CD4-positive, alpha-beta T cell treated with Interleukin-6 at 100 ng/mL for 8 hours (primary cell): Measurements from ENCODE around the gene TBC1D32.
A peak's percentile ranks its signal among the peaks of the same experiment; 100 is the strongest.
"Not testable (repeated sequence)": the region's sequence is repeated elsewhere in the genome, so short reads cannot be mapped to it uniquely, and the experiment has no call there.

Source experiments
- DNase-seq: peaks from one replicate; pipeline ENCODE4 v3.0.0-alpha.2; 2020; ENCODE audit warnings: mixed read lengths, low spot score

TBC1D32 gene

GRCh38 chr6:121333196-121333595 lies 1.1 kb downstream of the TBC1D32 start:
- DNase-seq = no peak

- no peak for DNase-seq
Observed at GRCh38 chr6:121330516-121330915, 3.8 kb downstream of the TBC1D32 start.

GRCh38 chr6:121321282-121321681 lies 13.0 kb downstream of the TBC1D32 start:
- no peak for DNase-seq

GRCh38 chr6:121319603-121320002 lies 14.7 kb downstream of the TBC1D32 start:
- DNase-seq = no peak

GRCh38 chr6:121319112-121319553 lies 15.1 kb downstream of the TBC1D32 start:
- no peak for DNase-seq

- no peak for DNase-seq
Observed at GRCh38 chr6:121314381-121315112, 19.7 kb downstream of the TBC1D32 start.

GRCh38 chr6:121311814-121312213 lies 22.5 kb downstream of the TBC1D32 start:
- DNase-seq = not testable (repeated sequence)

- DNase-seq = no peak
Observed at GRCh38 chr6:121310495-121310894, 23.8 kb downstream of the TBC1D32 start.

GRCh38 chr6:121309768-121310469 lies 24.4 kb downstream of the TBC1D32 start:
- DNase-seq = no peak

- peak; percentile 2 for DNase-seq
Observed at GRCh38 chr6:121305957-121306607, 28.2 kb downstream of the TBC1D32 start.

- no peak for DNase-seq
Observed at GRCh38 chr6:121302882-121303281, 31.4 kb downstream of the TBC1D32 start.

GRCh38 chr6:121301156-121301555 lies 33.1 kb downstream of the TBC1D32 start:
- not testable (repeated sequence) for DNase-seq

- no peak for DNase-seq
Observed at GRCh38 chr6:121297694-121298093, 36.6 kb downstream of the TBC1D32 start.

- DNase-seq = no peak
Observed at GRCh38 chr6:121285041-121285440, 49.2 kb downstream of the TBC1D32 start.

- no peak for DNase-seq
Observed at GRCh38 chr6:121274666-121275295, 59.5 kb downstream of the TBC1D32 start.

- no peak for DNase-seq
Observed at GRCh38 chr6:121263742-121264141, 70.5 kb downstream of the TBC1D32 start.

GRCh38 chr6:121260651-121261102 lies 73.6 kb downstream of the TBC1D32 start:
- DNase-seq = no peak

GRCh38 chr6:121247386-121247785 lies 86.9 kb downstream of the TBC1D32 start:
- DNase-seq = no peak

- no peak for DNase-seq
Observed at GRCh38 chr6:121242386-121242785, 91.9 kb downstream of the TBC1D32 start.

GRCh38 chr6:121237859-121238258 lies 96.4 kb downstream of the TBC1D32 start:
- DNase-seq = no peak

- DNase-seq = no peak
Observed at GRCh38 chr6:121236984-121237383, 97.3 kb downstream of the TBC1D32 start.

GRCh38 chr6:121235386-121235785 lies 98.9 kb downstream of the TBC1D32 start:
- DNase-seq = no peak
